HG03378 (cell line): ENCODE data around the gene FAM47E.
"Not testable (repeated sequence)": the region's sequence is repeated elsewhere in the genome, so short reads cannot be mapped to it uniquely, and the experiment has no call there.

ENCODE experiments used
- ATAC-seq: cut with Tn5 transposase; IDR thresholded peaks from one replicate; pipeline ENCODE4 v1.9.1; 2021; ENCODE audit warnings: mild to moderate bottlenecking, moderate library complexity; ENCODE audit not compliant: unreplicated experiment

Gene FAM47E

GRCh38 chr4:76266627-76267026 is 15.1 kb downstream of the FAM47E start:
- no peak for ATAC-seq

- no peak for ATAC-seq
Measured at GRCh38 chr4:76267811-76268210, 16.3 kb downstream of the FAM47E start.

- no peak for ATAC-seq
Measured at GRCh38 chr4:76270244-76271175, 19.0 kb downstream of the FAM47E start.

- ATAC-seq = no peak
Measured at GRCh38 chr4:76271248-76271647, 19.7 kb downstream of the FAM47E start.

- no peak for ATAC-seq
Measured at GRCh38 chr4:76272073-76272472, 20.6 kb downstream of the FAM47E start.

- no peak for ATAC-seq
Measured at GRCh38 chr4:76272582-76272981, 21.1 kb downstream of the FAM47E start.

GRCh38 chr4:76272999-76273398 is 21.5 kb downstream of the FAM47E start:
- ATAC-seq = no peak

GRCh38 chr4:76275486-76276124 is 24.1 kb downstream of the FAM47E start:
- ATAC-seq = no peak

- no peak for ATAC-seq
Measured at GRCh38 chr4:76276813-76277212, 25.3 kb downstream of the FAM47E start.

GRCh38 chr4:76277667-76278066 is 26.1 kb downstream of the FAM47E start:
- ATAC-seq = no peak

GRCh38 chr4:76278583-76278982 is 27.1 kb downstream of the FAM47E start:
- no peak for ATAC-seq

- no peak for ATAC-seq
Measured at GRCh38 chr4:76279462-76279861, 27.9 kb downstream of the FAM47E start.

GRCh38 chr4:76280488-76281441 is 29.2 kb downstream of the FAM47E start:
- no peak for ATAC-seq

GRCh38 chr4:76281594-76281993 is 30.1 kb downstream of the FAM47E start:
- not testable (repeated sequence) for ATAC-seq

- ATAC-seq = no peak
Measured at GRCh38 chr4:76282941-76283689, 31.6 kb downstream of the FAM47E start.

- no peak for ATAC-seq
Measured at GRCh38 chr4:76283900-76284299, 32.4 kb downstream of the FAM47E start.

GRCh38 chr4:76287811-76288210 is 36.3 kb downstream of the FAM47E start:
- ATAC-seq = not testable (repeated sequence)

- ATAC-seq = no peak
Measured at GRCh38 chr4:76292730-76293129, 41.2 kb downstream of the FAM47E start.

- ATAC-seq = no peak
Measured at GRCh38 chr4:76293772-76294171, 42.3 kb downstream of the FAM47E start.

- no peak for ATAC-seq
Measured at GRCh38 chr4:76296286-76296820, 44.8 kb downstream of the FAM47E start.
